Activated naive CD4-positive, alpha-beta T cell treated with anti-CD3 and anti-CD28 coated beads, Interleukin-2, amount 50 U/mL, for 24 hours (primary cell): ENCODE results near the gene FRAT2.
"Not testable (repeated sequence)": the region's sequence is repeated elsewhere in the genome, so short reads cannot be mapped to it uniquely, and the experiment has no call there.

Source experiments
- H3K27ac Mint-ChIP-seq: one replicate; pipeline ENCODE4 v1.8.0; 2021; ENCODE audit warnings: mild to moderate bottlenecking, mixed read lengths
- H3K27me3 Mint-ChIP-seq: one replicate; pipeline ENCODE4 v1.8.0; 2021; ENCODE audit warnings: mixed read lengths
- H3K36me3 Mint-ChIP-seq: one replicate; pipeline ENCODE4 v1.8.0; 2021; ENCODE audit warnings: mixed read lengths
- H3K4me1 Mint-ChIP-seq: one replicate; pipeline ENCODE4 v1.8.0; 2021; ENCODE audit warnings: mixed read lengths
- H3K4me3 Mint-ChIP-seq: one replicate; pipeline ENCODE4 v1.8.0; 2021; ENCODE audit warnings: mild to moderate bottlenecking, mixed read lengths
- H3K9me3 Mint-ChIP-seq: one replicate; pipeline ENCODE4 v1.8.0; 2021; ENCODE audit warnings: mixed read lengths

FRAT2 gene

GRCh38 chr10:97362310-97363033, 27.9 kb upstream of the FRAT2 start:
- H3K36me3 Mint-ChIP-seq: peaks cover 22% of the 10 kb centered on the region
- H3K27me3 Mint-ChIP-seq: no peaks in the 10 kb centered on the region
- H3K4me1 Mint-ChIP-seq: no peaks in the 10 kb centered on the region
- no peaks in the 10 kb centered on the region for H3K9me3 Mint-ChIP-seq
- H3K4me3 Mint-ChIP-seq: no peak overlapping the region
- no peak overlapping the region for H3K27ac Mint-ChIP-seq

GRCh38 chr10:97361537-97361901, 27.0 kb upstream of the FRAT2 start:
- no peaks in the 10 kb centered on the region for H3K4me1 Mint-ChIP-seq
- H3K36me3 Mint-ChIP-seq: peaks cover 19% of the 10 kb centered on the region
- no peak overlapping the region for H3K4me3 Mint-ChIP-seq
- H3K27me3 Mint-ChIP-seq: no peaks in the 10 kb centered on the region
- no peak overlapping the region for H3K27ac Mint-ChIP-seq
- no peaks in the 10 kb centered on the region for H3K9me3 Mint-ChIP-seq

- Mint-ChIP-seq H3K36me3 (peaks cover 22% of the 10 kb centered on the region), H3K27me3 (no peaks in the 10 kb centered on the region), H3K9me3 (no peaks in the 10 kb centered on the region), H3K4me1 (no peaks in the 10 kb centered on the region), H3K4me3 (no peak overlapping the region), H3K27ac (no peak overlapping the region)
Measured at GRCh38 chr10:97360705-97361536, 26.4 kb upstream of the FRAT2 start.

GRCh38 chr10:97358781-97359180, 24.3 kb upstream of the FRAT2 start:
- H3K27me3 Mint-ChIP-seq: no peaks in the 10 kb centered on the region
- H3K4me1 Mint-ChIP-seq: no peaks in the 10 kb centered on the region
- H3K4me3 Mint-ChIP-seq: no peak overlapping the region
- H3K27ac Mint-ChIP-seq: no peak overlapping the region
- H3K9me3 Mint-ChIP-seq: no peaks in the 10 kb centered on the region
- peaks cover 16% of the 10 kb centered on the region for H3K36me3 Mint-ChIP-seq

GRCh38 chr10:97358349-97358748, 23.8 kb upstream of the FRAT2 start:
- Mint-ChIP-seq H3K4me1 (no peaks in the 10 kb centered on the region), H3K36me3 (peaks cover 15% of the 10 kb centered on the region), H3K4me3 (no peak overlapping the region), H3K27ac (no peak overlapping the region), H3K9me3 (no peaks in the 10 kb centered on the region), H3K27me3 (no peaks in the 10 kb centered on the region)

- no peak overlapping the region for H3K27ac Mint-ChIP-seq
- no peak overlapping the region for H3K4me3 Mint-ChIP-seq
- no peaks in the 10 kb centered on the region for H3K27me3 Mint-ChIP-seq
- peaks cover 15% of the 10 kb centered on the region for H3K36me3 Mint-ChIP-seq
- no peaks in the 10 kb centered on the region for H3K4me1 Mint-ChIP-seq
- no peaks in the 10 kb centered on the region for H3K9me3 Mint-ChIP-seq
Measured at GRCh38 chr10:97356918-97357317, 22.4 kb upstream of the FRAT2 start.

GRCh38 chr10:97356318-97356914, 21.9 kb upstream of the FRAT2 start:
- Mint-ChIP-seq H3K9me3 (no peaks in the 10 kb centered on the region), H3K4me1 (no peaks in the 10 kb centered on the region), H3K4me3 (no peak overlapping the region), H3K27ac (no peak overlapping the region), H3K27me3 (no peaks in the 10 kb centered on the region), H3K36me3 (peaks cover 15% of the 10 kb centered on the region)

GRCh38 chr10:97355571-97355975, 21.0 kb upstream of the FRAT2 start:
- Mint-ChIP-seq H3K4me3 (no peak overlapping the region), H3K27ac (no peak overlapping the region), H3K9me3 (no peaks in the 10 kb centered on the region), H3K36me3 (peaks cover 12% of the 10 kb centered on the region), H3K4me1 (no peaks in the 10 kb centered on the region), H3K27me3 (no peaks in the 10 kb centered on the region)

GRCh38 chr10:97353945-97354344, 19.4 kb upstream of the FRAT2 start:
- no peaks in the 10 kb centered on the region for H3K27me3 Mint-ChIP-seq
- no peak overlapping the region for H3K4me3 Mint-ChIP-seq
- H3K4me1 Mint-ChIP-seq: no peaks in the 10 kb centered on the region
- H3K9me3 Mint-ChIP-seq: no peaks in the 10 kb centered on the region
- H3K36me3 Mint-ChIP-seq: peaks cover 13% of the 10 kb centered on the region
- H3K27ac Mint-ChIP-seq: no peak overlapping the region

GRCh38 chr10:97349752-97350513, 15.4 kb upstream of the FRAT2 start:
- Mint-ChIP-seq H3K36me3 (peaks cover 2% of the 10 kb centered on the region), H3K4me1 (no peaks in the 10 kb centered on the region), H3K9me3 (no peaks in the 10 kb centered on the region), H3K27ac (peak overlapping the region; percentile 17), H3K4me3 (no peak overlapping the region), H3K27me3 (no peaks in the 10 kb centered on the region)

- Mint-ChIP-seq H3K27ac (peak overlapping the region; percentile 23), H3K4me1 (no peaks in the 10 kb centered on the region), H3K27me3 (no peaks in the 10 kb centered on the region), H3K36me3 (peaks cover 2% of the 10 kb centered on the region), H3K4me3 (no peak overlapping the region), H3K9me3 (no peaks in the 10 kb centered on the region)
Measured at GRCh38 chr10:97347317-97347716, 12.8 kb upstream of the FRAT2 start.

GRCh38 chr10:97343664-97344063, 9.1 kb upstream of the FRAT2 start:
- not testable (repeated sequence) for H3K27me3 Mint-ChIP-seq, H3K36me3 Mint-ChIP-seq, H3K27ac Mint-ChIP-seq, H3K4me3 Mint-ChIP-seq, H3K9me3 Mint-ChIP-seq, H3K4me1 Mint-ChIP-seq

- no peak overlapping the region for H3K4me3 Mint-ChIP-seq
- no peaks in the 10 kb centered on the region for H3K36me3 Mint-ChIP-seq
- H3K27me3 Mint-ChIP-seq: no peaks in the 10 kb centered on the region
- no peak overlapping the region for H3K27ac Mint-ChIP-seq
- H3K4me1 Mint-ChIP-seq: peaks cover 4% of the 10 kb centered on the region
- H3K9me3 Mint-ChIP-seq: no peaks in the 10 kb centered on the region
Measured at GRCh38 chr10:97341416-97341815, 6.9 kb upstream of the FRAT2 start.

- no peaks in the 10 kb centered on the region for H3K9me3 Mint-ChIP-seq
- no peak overlapping the region for H3K27ac Mint-ChIP-seq
- peaks cover 4% of the 10 kb centered on the region for H3K36me3 Mint-ChIP-seq
- no peak overlapping the region for H3K4me3 Mint-ChIP-seq
- H3K27me3 Mint-ChIP-seq: no peaks in the 10 kb centered on the region
- peaks cover 21% of the 10 kb centered on the region for H3K4me1 Mint-ChIP-seq
Measured at GRCh38 chr10:97338041-97338440, 3.5 kb upstream of the FRAT2 start.

- H3K27ac Mint-ChIP-seq: peak overlapping the region; percentile 17
- H3K36me3 Mint-ChIP-seq: peaks cover 5% of the 10 kb centered on the region
Measured at GRCh38 chr10:97336942-97337831, 2.7 kb upstream of the FRAT2 start.

More at GRCh38 chr10:97336942-97337831, 2.7 kb upstream of the FRAT2 start:
- Mint-ChIP-seq H3K4me1 (peaks cover 29% of the 10 kb centered on the region), H3K9me3 (no peaks in the 10 kb centered on the region), H3K27me3 (no peaks in the 10 kb centered on the region), H3K4me3 (no peak overlapping the region)
